Bronchial epithelial cell (primary cell): ENCODE data around the gene GATA6. TPM values are rescaled to one million over a fixed set of nuclear protein-coding genes. Genes with fewer than 3 reads are reported as not detected.

Source experiments
- DNase-seq: peaks from one replicate; pipeline ENCODE4 v3.0.0-alpha.2; 2010; ENCODE audit warnings: low read depth
- FAIRE-seq: peaks from 2 replicates; lab custom pipeline; 2011; peaks lifted over from hg19 to GRCh38; lab: Jason Lieb, UNC
- H3K27me3 ChIP-seq: 2 replicates; pipeline ENCODE4 v1.5.1; 2011; ENCODE audit warnings: low read length; ENCODE audit not compliant: control insufficient read depth, insufficient read depth
- H3K36me3 ChIP-seq: 2 replicates; pipeline ENCODE4 v1.5.1; 2011; ENCODE audit warnings: low read length; ENCODE audit not compliant: control insufficient read depth, insufficient read depth
- H3K4me3 ChIP-seq: 2 replicates; pipeline ENCODE4 v1.5.1; 2011; ENCODE audit warnings: mild to moderate bottlenecking, low read depth, low read length, control low read depth
- total RNA-seq: library from RNA; depleted of rRNA; stranded (reverse); fragments of >200 nt; gene quantifications from 2 replicates; pipeline ENCODE4 v1.2.1, GENCODE V29; 2014
- TF ChIP-seq, protein P1 (sequence below): IDR thresholded peaks from 2 replicates; pipeline ENCODE4 v1.5.1; 2011; ENCODE audit warnings: mild to moderate bottlenecking, moderate library complexity, low read length, control low read depth, inconsistent platforms; ENCODE audit not compliant: insufficient read depth, severe bottlenecking

Gene GATA6
- total RNA-seq, 1 donor from 2014 or later, result 2.9 TPM

DNA sequence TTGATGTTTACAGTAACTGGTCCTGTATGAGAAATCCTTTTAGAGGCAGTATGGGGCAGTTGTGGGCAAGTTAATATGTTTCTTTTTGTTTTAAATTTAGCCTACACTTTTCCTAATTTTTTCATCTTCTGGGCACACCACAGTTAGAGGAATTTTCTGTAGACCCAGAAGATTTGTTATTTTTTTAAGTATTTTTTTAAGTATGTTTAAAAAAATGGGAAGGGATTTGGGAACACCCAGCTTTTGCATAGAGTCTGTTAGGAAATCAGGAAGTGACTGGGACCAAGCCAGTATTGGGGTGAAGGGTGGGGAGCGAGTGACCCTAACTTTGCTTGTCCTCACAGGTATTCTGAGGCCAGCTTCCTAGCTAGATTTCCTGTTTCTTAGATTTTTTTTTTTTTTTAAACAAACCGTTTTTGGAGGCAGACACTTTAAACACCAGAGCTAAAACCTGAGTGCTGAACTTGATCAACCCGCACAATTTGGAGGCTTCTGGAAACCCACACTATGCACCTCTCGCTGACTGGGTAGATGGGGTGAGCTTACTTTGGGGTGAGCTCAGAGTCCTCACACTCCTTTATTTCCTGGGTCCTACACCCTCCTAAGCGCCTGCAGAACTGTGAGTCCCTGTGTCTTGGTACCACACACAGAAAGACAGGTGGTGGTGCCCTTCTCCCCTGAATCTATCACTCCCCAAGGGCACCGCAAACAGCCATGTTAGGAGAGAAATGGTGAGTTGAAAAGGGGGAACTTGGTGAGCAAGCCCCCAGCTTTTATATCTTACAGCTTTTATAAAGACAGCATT lies 5.2 kb downstream of the GATA6 start:
- Histone ChIP-seq H3K36me3 (peaks cover 5% of the 10 kb centered on the region), H3K4me3 (no peak overlapping the region), H3K27me3 (no peaks in the 10 kb centered on the region)

DNA sequence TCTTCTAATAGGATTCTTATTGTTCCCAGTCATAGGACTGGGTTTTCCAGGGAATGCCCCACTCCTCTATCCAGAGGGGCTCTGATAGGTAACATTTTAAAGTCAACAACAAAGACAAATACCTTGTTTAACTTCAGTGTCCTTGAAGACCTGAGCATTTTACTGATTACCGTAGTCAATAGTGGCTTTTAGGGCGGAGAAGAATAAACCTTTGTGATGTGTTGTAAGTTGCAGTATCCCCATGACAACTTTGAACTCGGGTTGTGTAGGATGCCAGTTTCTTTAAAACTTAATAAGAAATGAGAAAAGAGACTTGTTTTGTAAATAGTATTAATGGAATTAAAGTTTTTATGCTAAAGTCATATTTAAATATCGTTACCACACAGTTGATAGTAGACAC lies 6.0 kb downstream of the GATA6 start:
- Histone ChIP-seq H3K27me3 (no peaks in the 10 kb centered on the region), H3K4me3 (no peak overlapping the region), H3K36me3 (peaks cover 5% of the 10 kb centered on the region)
- TF ChIP-seq, protein P1, sequence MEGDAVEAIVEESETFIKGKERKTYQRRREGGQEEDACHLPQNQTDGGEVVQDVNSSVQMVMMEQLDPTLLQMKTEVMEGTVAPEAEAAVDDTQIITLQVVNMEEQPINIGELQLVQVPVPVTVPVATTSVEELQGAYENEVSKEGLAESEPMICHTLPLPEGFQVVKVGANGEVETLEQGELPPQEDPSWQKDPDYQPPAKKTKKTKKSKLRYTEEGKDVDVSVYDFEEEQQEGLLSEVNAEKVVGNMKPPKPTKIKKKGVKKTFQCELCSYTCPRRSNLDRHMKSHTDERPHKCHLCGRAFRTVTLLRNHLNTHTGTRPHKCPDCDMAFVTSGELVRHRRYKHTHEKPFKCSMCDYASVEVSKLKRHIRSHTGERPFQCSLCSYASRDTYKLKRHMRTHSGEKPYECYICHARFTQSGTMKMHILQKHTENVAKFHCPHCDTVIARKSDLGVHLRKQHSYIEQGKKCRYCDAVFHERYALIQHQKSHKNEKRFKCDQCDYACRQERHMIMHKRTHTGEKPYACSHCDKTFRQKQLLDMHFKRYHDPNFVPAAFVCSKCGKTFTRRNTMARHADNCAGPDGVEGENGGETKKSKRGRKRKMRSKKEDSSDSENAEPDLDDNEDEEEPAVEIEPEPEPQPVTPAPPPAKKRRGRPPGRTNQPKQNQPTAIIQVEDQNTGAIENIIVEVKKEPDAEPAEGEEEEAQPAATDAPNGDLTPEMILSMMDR, result no peak
- FAIRE-seq, result no peak
- peak; percentile 40 for DNase-seq

More for the DNA sequence above, 5.2 kb downstream of the GATA6 start:
- TF ChIP-seq, protein P1, result peak; percentile 17
- no peak for FAIRE-seq
- DNase-seq, result peak; percentile 59

DNA sequence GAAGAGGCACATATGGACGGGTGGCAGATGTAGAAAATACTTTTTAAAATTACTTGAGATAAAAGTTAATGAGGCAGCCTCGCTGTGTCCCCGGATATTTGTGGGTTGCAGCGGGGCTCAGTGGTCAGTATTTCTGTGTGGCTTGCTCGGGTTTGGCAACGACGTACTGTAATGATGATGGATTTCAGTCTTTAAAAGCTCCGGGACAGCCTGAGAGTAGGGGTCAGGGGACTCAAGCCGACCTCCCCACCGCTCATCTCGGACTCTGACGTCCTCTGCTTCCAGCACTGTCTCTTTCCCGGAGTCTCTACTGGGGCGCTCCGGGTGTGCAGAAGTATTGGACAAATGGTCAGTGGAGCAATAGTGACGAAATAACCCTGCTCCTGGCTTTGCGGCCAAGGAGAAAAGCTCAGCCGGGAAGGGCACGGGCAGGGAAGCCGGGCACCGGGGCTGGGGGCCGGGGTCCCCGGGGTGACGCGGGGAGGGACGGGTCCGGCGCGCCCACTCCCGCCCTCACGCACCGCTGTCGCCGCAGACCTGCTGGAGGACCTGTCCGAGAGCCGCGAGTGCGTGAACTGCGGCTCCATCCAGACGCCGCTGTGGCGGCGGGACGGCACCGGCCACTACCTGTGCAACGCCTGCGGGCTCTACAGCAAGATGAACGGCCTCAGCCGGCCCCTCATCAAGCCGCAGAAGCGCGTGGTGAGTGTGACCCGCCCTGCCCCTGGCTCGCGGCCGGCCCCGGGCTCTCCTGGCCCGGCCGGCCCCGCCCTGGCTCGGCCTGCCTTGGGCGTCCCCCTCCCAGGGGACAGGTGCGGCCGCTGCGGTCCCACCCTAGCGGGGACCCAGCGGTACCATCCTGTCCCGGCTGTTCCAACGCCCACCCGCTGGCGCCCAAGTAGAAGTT lies 7.3 kb downstream of the GATA6 start:
- Histone ChIP-seq H3K4me3 (peak overlapping the region; percentile 40), H3K27me3 (no peaks in the 10 kb centered on the region)
- FAIRE-seq, result no peak

DNA sequence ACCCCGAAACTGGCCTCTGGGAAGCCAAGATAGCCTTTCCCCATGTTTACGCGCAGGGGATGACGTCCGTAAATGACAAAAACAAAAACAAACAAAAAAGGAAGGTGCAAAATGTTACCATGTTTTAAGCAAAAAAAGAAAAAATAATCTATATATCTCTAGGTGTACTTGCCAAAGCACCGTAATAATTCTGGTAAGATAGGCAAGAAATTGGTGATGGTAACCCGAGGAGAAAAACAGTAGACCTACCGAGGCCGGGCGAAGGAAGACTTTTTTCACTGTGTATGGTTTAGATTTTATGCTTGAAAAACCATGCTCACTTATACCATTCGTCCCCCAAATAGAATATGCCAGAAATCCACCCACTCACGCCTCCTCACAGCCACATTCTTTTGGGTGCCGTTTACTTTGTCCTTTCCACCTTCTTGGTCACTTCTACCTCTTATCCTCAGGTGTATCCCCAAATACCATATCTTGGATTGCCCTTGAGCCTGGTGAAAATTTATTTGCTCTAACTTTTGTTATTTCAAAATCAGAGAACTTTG lies 8.0 kb downstream of the GATA6 start:
- Histone ChIP-seq H3K36me3 (peaks cover 4% of the 10 kb centered on the region), H3K27me3 (no peaks in the 10 kb centered on the region), H3K4me3 (peak overlapping the region; percentile 40)
- DNase-seq (no peak), FAIRE-seq (no peak)
- TF ChIP-seq, protein P1, result no peak

More for the DNA sequence above, 7.3 kb downstream of the GATA6 start:
- TF ChIP-seq, protein P1, result no peak
- H3K36me3 ChIP-seq, result peaks cover 7% of the 10 kb centered on the region
- no peak for DNase-seq

DNA sequence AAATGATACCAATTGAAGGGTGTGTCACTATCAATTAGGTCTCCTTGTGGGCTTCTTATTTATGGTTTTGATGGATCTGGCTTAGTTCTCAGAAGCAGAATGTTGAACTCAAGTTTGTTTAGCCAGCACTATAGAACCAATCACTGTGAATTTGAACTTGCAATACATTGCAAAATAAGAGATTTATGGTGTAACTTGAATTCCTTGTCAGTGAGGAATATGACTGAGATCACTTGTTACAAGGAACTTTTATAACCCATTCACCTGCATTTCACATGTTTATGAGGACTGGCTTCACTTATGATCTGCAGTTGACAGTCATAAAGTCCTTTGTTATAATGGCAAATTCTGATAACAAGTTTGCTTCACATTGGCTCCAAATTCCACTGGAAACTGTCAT lies 9.8 kb downstream of the GATA6 start:
- no peak for FAIRE-seq
- no peaks in the 10 kb centered on the region for H3K27me3 ChIP-seq
- H3K4me3 ChIP-seq, result no peak overlapping the region
- DNase-seq, result peak; percentile 71
- TF ChIP-seq, protein P1, result no peak
- H3K36me3 ChIP-seq, result peaks cover 4% of the 10 kb centered on the region
